HG03520 (cell line): Measurements from ENCODE around the gene SELENOH.

Experiments used
- ATAC-seq: cut with Tn5 transposase; IDR thresholded peaks from one replicate; pipeline ENCODE4 v1.9.1; 2021; ENCODE audit warnings: mild to moderate bottlenecking, moderate library complexity; ENCODE audit not compliant: unreplicated experiment

SELENOH gene

GRCh38 chr11:57745206-57745605 lies 3.9 kb downstream of the SELENOH start:
- ATAC-seq = no peak

- no peak for ATAC-seq
Measured at GRCh38 chr11:57746920-57747319, 5.6 kb downstream of the SELENOH start.

- ATAC-seq = no peak
Measured at GRCh38 chr11:57751176-57751575, 9.9 kb downstream of the SELENOH start.

GRCh38 chr11:57751676-57752253 lies 10.5 kb downstream of the SELENOH start, which contains the start of gene BTBD18:
Gene BTBD18 (minus strand): TSS chr11:57751819. CDS start chr11:57751188, 631 bp downstream.
- ATAC-seq = peak; percentile 66

GRCh38 chr11:57752954-57753353 lies 11.7 kb downstream of the SELENOH start:
- ATAC-seq = no peak

GRCh38 chr11:57758174-57758573 lies 16.9 kb downstream of the SELENOH start:
- no peak for ATAC-seq

GRCh38 chr11:57761301-57762234 lies 20.3 kb downstream of the SELENOH start, which contains the start of gene CTNND1:
Gene CTNND1 (plus strand): TSS chr11:57761802. CDS start chr11:57791479, 29,677 bp downstream.
- peak; percentile 96 for ATAC-seq

GRCh38 chr11:57762235-57762861 lies 21.1 kb downstream of the SELENOH start:
- ATAC-seq = no peak

- no peak for ATAC-seq
Measured at GRCh38 chr11:57763568-57763967, 22.3 kb downstream of the SELENOH start.

GRCh38 chr11:57764021-57764420 lies 22.7 kb downstream of the SELENOH start:
- no peak for ATAC-seq

GRCh38 chr11:57764566-57764965 lies 23.3 kb downstream of the SELENOH start:
- ATAC-seq = no peak

GRCh38 chr11:57764972-57765371 lies 23.7 kb downstream of the SELENOH start:
- no peak for ATAC-seq

GRCh38 chr11:57770793-57771192 lies 29.5 kb downstream of the SELENOH start:
- no peak for ATAC-seq

GRCh38 chr11:57771365-57771764 lies 30.1 kb downstream of the SELENOH start:
- no peak for ATAC-seq

GRCh38 chr11:57772562-57772961 lies 31.3 kb downstream of the SELENOH start:
- ATAC-seq = no peak

- ATAC-seq = no peak
Measured at GRCh38 chr11:57773026-57773598, 31.8 kb downstream of the SELENOH start.

- ATAC-seq = no peak
Measured at GRCh38 chr11:57775491-57775890, 34.2 kb downstream of the SELENOH start.

GRCh38 chr11:57776031-57776521 lies 34.8 kb downstream of the SELENOH start:
- no peak for ATAC-seq

- no peak for ATAC-seq
Measured at GRCh38 chr11:57776577-57777210, 35.4 kb downstream of the SELENOH start.

- no peak for ATAC-seq
Measured at GRCh38 chr11:57777969-57778317, 36.7 kb downstream of the SELENOH start.
